Astrocyte of the spinal cord (primary cell): ENCODE data around the gene FBXO24.

Experiments
- DNase-seq: peaks from one replicate; pipeline ENCODE4 v3.0.0; 2011; ENCODE audit warnings: low read depth, low spot score
- H3K4me3 ChIP-seq: 2 replicates; pipeline ENCODE4 v1.5.1; 2011; ENCODE audit warnings: low read depth, mild to moderate bottlenecking, low read length, moderate library complexity
- CTCF ChIP-seq: IDR thresholded peaks from 2 replicates; pipeline ENCODE4 v1.5.1; 2012; ENCODE audit warnings: low read depth, mild to moderate bottlenecking, low read length, inconsistent platforms
- in situ Hi-C: cut with HindIII; loops from 2 replicates; pipeline ENCODE4 v1.10.0; 2017; ENCODE audit warnings: low sequenced_read_pairs

Gene FBXO24

GRCh38 chr7:100641860-100642533 lies 55.9 kb downstream of the FBXO24 start:
- no peak for DNase-seq
- in situ Hi-C loops, result no loop called here
- no peak overlapping the region for H3K4me3 ChIP-seq
- no peak for TF ChIP-seq CTCF

GRCh38 chr7:100642534-100642907 lies 56.4 kb downstream of the FBXO24 start:
- no peak for DNase-seq
- TF ChIP-seq CTCF, result no peak
- in situ Hi-C loops, result no loop called here
- H3K4me3 ChIP-seq, result no peak overlapping the region

GRCh38 chr7:100649826-100650565 lies 63.9 kb downstream of the FBXO24 start:
- no peak for TF ChIP-seq CTCF
- in situ Hi-C loops, result no loop called here
- DNase-seq, result no peak
- H3K4me3 ChIP-seq, result no peak overlapping the region
